ENCODE measurements around the gene CMTM2. TPM values are rescaled to one million over a fixed set of nuclear protein-coding genes. Genes with fewer than 3 reads are reported as not detected.

Gene CMTM2
- total RNA-seq (2022; extraction: Qiagen RNA extraction; ENCODE audit: low read depth), result not detected in 5 replicates

DNA sequence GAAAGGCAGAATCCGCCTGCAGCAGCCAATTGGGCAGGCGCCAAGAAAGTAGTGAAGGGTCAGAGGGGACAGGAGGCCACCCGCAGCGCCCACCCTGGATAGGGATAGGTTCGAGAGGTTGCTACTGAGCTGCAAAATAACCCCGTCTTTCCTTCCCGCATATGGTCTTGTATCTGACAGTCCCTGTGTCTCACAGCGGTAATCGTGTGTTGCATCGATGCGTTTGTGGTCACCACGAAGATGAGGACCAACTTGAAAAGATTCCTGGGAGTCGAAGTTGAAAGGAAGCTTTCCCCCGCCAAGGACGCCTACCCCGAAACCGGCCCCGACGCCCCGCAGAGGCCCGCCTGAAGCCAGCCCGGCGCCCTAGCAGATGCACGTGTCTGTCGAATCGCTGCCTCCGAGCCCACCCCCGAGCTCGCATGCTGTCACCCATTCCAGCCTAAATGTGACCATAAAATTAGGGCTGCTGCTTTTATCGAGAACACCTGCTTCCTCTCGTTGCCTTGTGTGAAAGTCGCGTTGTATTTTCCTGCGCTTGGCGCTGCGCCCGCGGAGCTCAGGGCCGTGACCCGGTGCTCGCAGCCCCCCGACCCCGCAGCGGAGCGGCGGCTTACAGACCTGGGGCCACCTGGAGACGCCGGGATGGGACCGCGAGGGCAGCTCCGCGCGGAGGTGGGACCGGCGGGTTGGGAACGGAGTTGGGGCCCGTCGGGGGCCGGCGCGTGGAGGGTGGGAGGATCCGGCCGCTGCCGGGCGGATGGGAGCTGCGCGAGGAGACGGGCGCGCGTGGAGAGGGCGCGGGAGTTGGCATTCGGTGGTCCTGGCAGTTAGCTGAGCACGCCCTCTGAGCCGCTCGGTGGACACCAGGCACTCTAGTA is at the start of gene CMTM2:
TSS of gene CMTM2 (plus strand) at position 813 of the 881 bp plus-strand sequence. CDS start 145 bp downstream, outside the sequence.

GRCh38 chr16:66549284-66550131 is 29.8 kb upstream of the CMTM2 start, which contains the start of gene TK2:
TK2 (minus strand) TSS chr16:66550122; CDS start chr16:66550061, 61 bp downstream.

GRCh38 chr16:66552286-66553177 is 26.7 kb upstream of the CMTM2 start, which contains the start of gene CKLF:
CKLF (plus strand) TSS chr16:66552576; CDS start chr16:66552716, 140 bp downstream.

GRCh38 chr16:66566051-66566901 is 13.0 kb upstream of the CMTM2 start, which contains the start of gene CMTM1:
CMTM1 (plus strand) TSS chr16:66566439; CDS start chr16:66566514, 75 bp downstream.

DNA sequence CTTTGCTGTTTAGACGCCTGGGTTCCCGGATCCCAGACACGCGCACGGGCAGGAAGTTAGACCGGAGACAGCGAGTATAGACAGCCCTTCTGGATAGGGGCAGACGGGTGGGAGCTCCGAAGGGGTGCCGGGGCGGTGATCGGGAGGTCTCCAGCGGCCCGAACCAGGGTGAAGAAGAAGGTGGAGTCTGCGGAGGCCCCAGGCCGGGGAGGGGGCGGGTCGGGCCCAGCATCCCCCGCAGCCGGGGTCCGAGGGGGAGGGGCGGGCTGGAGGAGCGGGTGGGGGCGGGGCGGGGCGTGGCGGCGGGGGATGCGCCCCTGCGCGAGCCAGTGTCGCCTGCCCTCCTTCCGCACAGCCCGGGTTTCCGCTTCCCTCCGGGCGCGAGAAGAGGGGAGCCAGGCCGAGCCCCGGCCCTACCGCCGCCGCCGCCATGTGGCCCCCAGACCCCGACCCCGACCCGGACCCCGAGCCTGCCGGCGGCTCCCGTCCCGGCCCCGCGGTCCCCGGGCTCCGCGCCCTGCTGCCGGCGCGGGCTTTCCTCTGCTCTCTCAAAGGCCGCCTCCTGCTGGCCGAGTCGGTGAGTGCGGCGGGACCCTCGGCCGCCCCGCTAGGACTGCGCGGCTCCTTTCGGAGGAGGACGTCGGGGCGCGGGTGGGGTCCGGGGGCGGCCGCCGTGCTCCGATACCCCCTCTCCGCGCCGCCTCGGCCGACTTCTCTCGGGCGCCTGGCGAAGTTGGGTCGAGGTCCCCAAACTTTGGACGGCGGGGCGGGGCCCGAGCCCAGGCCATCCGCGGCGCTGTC is 25.3 kb downstream of the CMTM2 start, which contains the start of gene CMTM3:
TSS of gene CMTM3 (plus strand) at position 329 of the 801 bp plus-strand sequence. CDS start at position 431, 102 bp downstream.

Other genes starting within 250 kb of the CMTM2 start
- 0.12 to 0.23 TPM (median 0.18 TPM) in 5 replicates for gene CDH5, start 212.8 kb upstream of the CMTM2 start, total RNA-seq (2022; extraction: Qiagen RNA extraction; ENCODE audit: low read depth)
- gene BEAN1, start 152.2 kb upstream of the CMTM2 start, total RNA-seq (2022; extraction: Qiagen RNA extraction; ENCODE audit: low read depth), result 3.8 to 7.1 TPM (median 5.0 TPM) in 5 replicates
- gene TK2, start 29.3 kb upstream of the CMTM2 start, total RNA-seq (2022; extraction: Qiagen RNA extraction; ENCODE audit: low read depth), result 17.5 to 22.4 TPM (median 19.9 TPM) in 5 replicates
- gene CKLF, start 26.9 kb upstream of the CMTM2 start, total RNA-seq (2022; extraction: Qiagen RNA extraction; ENCODE audit: low read depth), result 62.4 to 70.5 TPM (median 66.4 TPM) in 5 replicates
- gene CMTM1, start 13.0 kb upstream of the CMTM2 start, total RNA-seq (2022; extraction: Qiagen RNA extraction; ENCODE audit: low read depth), result 0.88 to 1.5 TPM (median 1.3 TPM) in 5 replicates
- 95.2 to 106 TPM (median 102 TPM) in 5 replicates for gene CMTM3, start 25.2 kb downstream of the CMTM2 start, total RNA-seq (2022; extraction: Qiagen RNA extraction; ENCODE audit: low read depth)
- 21.4 to 37.1 TPM (median 32.7 TPM) in 5 replicates for gene CMTM4, start 117.3 kb downstream of the CMTM2 start, total RNA-seq (2022; extraction: Qiagen RNA extraction; ENCODE audit: low read depth)
- gene DYNC1LI2, start 172.1 kb downstream of the CMTM2 start, total RNA-seq (2022; extraction: Qiagen RNA extraction; ENCODE audit: low read depth), result 36.7 to 58.9 TPM (median 55.7 TPM) in 5 replicates
- not detected in 5 replicates for gene TERB1, start 222.1 kb downstream of the CMTM2 start, total RNA-seq (2022; extraction: Qiagen RNA extraction; ENCODE audit: low read depth)